Left ventricle myocardium inferior (tissue), 1 donor: Measurements from ENCODE around the gene CHRM5. TPM values are rescaled to one million over a fixed set of nuclear protein-coding genes. Genes with fewer than 3 reads are reported as not detected.

ENCODE experiments used
- DNase-seq: peaks from one replicate; pipeline ENCODE4 v3.0.0-alpha.2; 2020
- H3K27ac ChIP-seq: fragments of 200-600 bp; replicated peaks from 2 replicates; pipeline ENCODE4 v1.8.0; 2021
- H3K27me3 ChIP-seq: fragments of 200-600 bp; 2 replicates; pipeline ENCODE4 v1.8.0; 2021; ENCODE audit warnings: low read depth
- H3K36me3 ChIP-seq: fragments of 200-600 bp; 2 replicates; pipeline ENCODE4 v1.8.0; 2021
- H3K4me1 ChIP-seq: fragments of 200-600 bp; 2 replicates; pipeline ENCODE4 v1.8.0; 2021
- H3K4me3 ChIP-seq: fragments of 200-600 bp; 2 replicates; pipeline ENCODE4 v1.8.0; 2021; ENCODE audit warnings: mild to moderate bottlenecking, moderate library complexity
- H3K9me3 ChIP-seq: fragments of 200-600 bp; replicated peaks from 2 replicates; pipeline ENCODE4 v1.8.0; 2021
- CTCF ChIP-seq: fragments of 200-600 bp; IDR thresholded peaks from 2 replicates; pipeline ENCODE4 v1.8.0; 2021; ENCODE audit warnings: antibody characterized with exemption, mild to moderate bottlenecking, borderline replicate concordance
- intact Hi-C: fragments of 100-400 bp; cut with micrococcal nuclease; formaldehyde crosslinking; loops from one replicate; pipeline ENCODE4 v1.11.0; 2022
- total RNA-seq: library from RNA; stranded (reverse); fragmentation: NEBNext Ultra II Directional; extraction: Animal tissue kit (Norgen Biotek cat#: 25700); gene quantifications from one replicate; pipeline ENCODE4 v1.2.1, GENCODE V29; 2021
- donor health status: DM: no; HTN: yes; CAD: no; lungs with severe emphysema.

Gene CHRM5
- total RNA-seq, 1 donor from 2014 or later: not detected

GRCh38 chr15:33960549-33960935 lies 7.8 kb upstream of the CHRM5 start:
- Histone ChIP-seq H3K27ac (no peak overlapping the region), H3K9me3 (no peaks in the 10 kb centered on the region), H3K4me3 (no peak overlapping the region), H3K36me3 (no peaks in the 10 kb centered on the region), H3K27me3 (no peaks in the 10 kb centered on the region), H3K4me1 (no peaks in the 10 kb centered on the region)
- no peak for DNase-seq
- no peak for TF ChIP-seq CTCF
- intact Hi-C loops: no loop called here

- Histone ChIP-seq H3K4me1 (peaks cover 3% of the 10 kb centered on the region), H3K4me3 (no peak overlapping the region), H3K36me3 (no peaks in the 10 kb centered on the region), H3K9me3 (no peaks in the 10 kb centered on the region), H3K27me3 (no peaks in the 10 kb centered on the region), H3K27ac (no peak overlapping the region)
- intact Hi-C loops: no loop called here
- no peak for DNase-seq
- TF ChIP-seq CTCF: peak; percentile 65
These were observed 4.2 kb upstream of the CHRM5 start for GRCh38 chr15:33963831-33964664.

- Histone ChIP-seq H3K27ac (no peak overlapping the region), H3K36me3 (no peaks in the 10 kb centered on the region), H3K9me3 (no peaks in the 10 kb centered on the region), H3K27me3 (no peaks in the 10 kb centered on the region), H3K4me3 (no peak overlapping the region), H3K4me1 (peaks cover 3% of the 10 kb centered on the region)
- no peak for TF ChIP-seq CTCF
- DNase-seq: no peak
- intact Hi-C loops: loop anchor here (5.0 kb wide), 1 partner anchor 222 kb away; no protein-coding TSS in a partner anchor
These were observed 3.6 kb upstream of the CHRM5 start for GRCh38 chr15:33964665-33965040.

GRCh38 chr15:33968821-33969220 lies 524 bp downstream of the CHRM5 start:
- Histone ChIP-seq H3K4me1 (peaks cover 3% of the 10 kb centered on the region), H3K27ac (no peak overlapping the region), H3K27me3 (no peaks in the 10 kb centered on the region), H3K9me3 (no peaks in the 10 kb centered on the region), H3K36me3 (no peaks in the 10 kb centered on the region), H3K4me3 (no peak overlapping the region)
- DNase-seq: no peak
- TF ChIP-seq CTCF: no peak
- intact Hi-C loops: loop anchor here (5.0 kb wide), 1 partner anchor 227 kb away; no protein-coding TSS in a partner anchor

GRCh38 chr15:33971811-33972210 lies 3.5 kb downstream of the CHRM5 start:
- H3K9me3 ChIP-seq: no peaks in the 10 kb centered on the region
- no peaks in the 10 kb centered on the region for H3K36me3 ChIP-seq
- H3K4me1 ChIP-seq: peaks cover 3% of the 10 kb centered on the region
- TF ChIP-seq CTCF: no peak
- H3K27ac ChIP-seq: no peak overlapping the region
- H3K4me3 ChIP-seq: no peak overlapping the region
- intact Hi-C loops: no loop called here
- no peaks in the 10 kb centered on the region for H3K27me3 ChIP-seq
- no peak for DNase-seq
